Amniotic stem cell (primary cell): Measurements from ENCODE around the gene LRRC15.

ENCODE experiments used
- DNase-seq: peaks from one replicate; lab custom pipeline; 2025; lab: John Stamatoyannopoulos, UW

LRRC15 gene

GRCh38 chr3:194332858-194333211 lies 36.7 kb downstream of the LRRC15 start:
- no peak for DNase-seq

- no peak for DNase-seq
Measured at GRCh38 chr3:194330579-194330978, 39.0 kb downstream of the LRRC15 start.

- no peak for DNase-seq
Measured at GRCh38 chr3:194330160-194330559, 39.4 kb downstream of the LRRC15 start.

GRCh38 chr3:194329583-194329965 lies 40.0 kb downstream of the LRRC15 start:
- DNase-seq: no peak

GRCh38 chr3:194328942-194329582 lies 40.5 kb downstream of the LRRC15 start:
- no peak for DNase-seq

GRCh38 chr3:194328053-194328657 lies 41.4 kb downstream of the LRRC15 start:
- no peak for DNase-seq

GRCh38 chr3:194327218-194328052 lies 42.1 kb downstream of the LRRC15 start:
- no peak for DNase-seq

- DNase-seq: no peak
Measured at GRCh38 chr3:194326968-194327217, 42.6 kb downstream of the LRRC15 start.

- DNase-seq: no peak
Measured at GRCh38 chr3:194326192-194326967, 43.2 kb downstream of the LRRC15 start.

GRCh38 chr3:194325424-194326153 lies 44.0 kb downstream of the LRRC15 start:
- DNase-seq: no peak

- no peak for DNase-seq
Measured at GRCh38 chr3:194324823-194325327, 44.7 kb downstream of the LRRC15 start.

- DNase-seq: no peak
Measured at GRCh38 chr3:194323785-194324735, 45.5 kb downstream of the LRRC15 start.

GRCh38 chr3:194322678-194323211 lies 46.8 kb downstream of the LRRC15 start:
- DNase-seq: no peak

GRCh38 chr3:194321693-194322640 lies 47.6 kb downstream of the LRRC15 start:
- DNase-seq: no peak

- no peak for DNase-seq
Measured at GRCh38 chr3:194320744-194321243, 48.7 kb downstream of the LRRC15 start.

GRCh38 chr3:194320100-194320499 lies 49.4 kb downstream of the LRRC15 start:
- no peak for DNase-seq

GRCh38 chr3:194318511-194319161 lies 50.9 kb downstream of the LRRC15 start:
- DNase-seq: no peak

GRCh38 chr3:194316918-194317317 lies 52.6 kb downstream of the LRRC15 start:
- DNase-seq: no peak

GRCh38 chr3:194315965-194316361 lies 53.6 kb downstream of the LRRC15 start:
- DNase-seq: no peak
